NCI-H345 treated with DMSO at 0.1 percent for 48 hours (cell line): ENCODE data around the gene TMEM107.

Experiments used
- DNase-seq: peaks from one replicate; lab custom pipeline; 2025; ENCODE audit not compliant: unreplicated experiment; lab: John Stamatoyannopoulos, UW

Gene TMEM107

GRCh38 chr17:8138672-8139371 is 37.4 kb downstream of the TMEM107 start:
- DNase-seq, result peak; percentile 80

GRCh38 chr17:8138374-8138671 is 37.9 kb downstream of the TMEM107 start:
- no peak for DNase-seq

- DNase-seq, result no peak
Observed at GRCh38 chr17:8137645-8138373, 38.4 kb downstream of the TMEM107 start.

GRCh38 chr17:8133941-8134340 is 42.2 kb downstream of the TMEM107 start:
- no peak for DNase-seq

GRCh38 chr17:8133399-8133798 is 42.8 kb downstream of the TMEM107 start:
- DNase-seq, result no peak

GRCh38 chr17:8131844-8132441 is 44.2 kb downstream of the TMEM107 start:
- DNase-seq, result no peak

- DNase-seq, result no peak
Observed at GRCh38 chr17:8128125-8128784, 47.9 kb downstream of the TMEM107 start.

GRCh38 chr17:8126491-8127066 is 49.6 kb downstream of the TMEM107 start:
- DNase-seq, result peak; percentile 15

- no peak for DNase-seq
Observed at GRCh38 chr17:8125947-8126490, 50.2 kb downstream of the TMEM107 start.

- no peak for DNase-seq
Observed at GRCh38 chr17:8125154-8125946, 50.8 kb downstream of the TMEM107 start.

GRCh38 chr17:8124350-8125153 is 51.6 kb downstream of the TMEM107 start:
- peak; percentile 15 for DNase-seq

GRCh38 chr17:8123695-8124349 is 52.4 kb downstream of the TMEM107 start, which contains the start of gene HES7:
Gene HES7, minus strand, starts transcription at chr17:8124106. Its CDS starts 22 bp downstream, at chr17:8124084.
- DNase-seq, result no peak

GRCh38 chr17:8122924-8123694 is 53.1 kb downstream of the TMEM107 start:
- DNase-seq, result no peak
